ENCODE data around the gene IGFN1. TPM values are rescaled to one million over a fixed set of nuclear protein-coding genes. Genes with fewer than 3 reads are reported as not detected.

The IGFN1 gene
- under 1 TPM; 0.03 to 0.32 (median 0.10) TPM for total RNA-seq
- long read RNA-seq, donor 1: 0 reads
- long read RNA-seq, donor 2: 0 reads

- peak; percentile 51 for ATAC-seq
- no peaks in the 10 kb centered on the region for H3K9me3 ChIP-seq
- intact Hi-C loops (cut with DNase I, micrococcal nuclease): no loop called here
- no peak for DNase-seq
- no peak within 1 kb of the TSS for H3K4me3 ChIP-seq
- TF ChIP-seq CTCF (IDR thresholded peaks at IDR 0.05): no peak
- H3K4me1 ChIP-seq (ENCODE audit: low read depth): no peaks in the 10 kb centered on the region
- H3K36me3 ChIP-seq (ENCODE audit: low read depth): no peaks in the 10 kb centered on the region
Observed at GRCh38 chr1:201190624-201191051, at the start of gene IGFN1. Gene IGFN1 (plus strand): TSS chr1:201190824. CDS start chr1:201193294, 2,470 bp downstream.

DNA sequence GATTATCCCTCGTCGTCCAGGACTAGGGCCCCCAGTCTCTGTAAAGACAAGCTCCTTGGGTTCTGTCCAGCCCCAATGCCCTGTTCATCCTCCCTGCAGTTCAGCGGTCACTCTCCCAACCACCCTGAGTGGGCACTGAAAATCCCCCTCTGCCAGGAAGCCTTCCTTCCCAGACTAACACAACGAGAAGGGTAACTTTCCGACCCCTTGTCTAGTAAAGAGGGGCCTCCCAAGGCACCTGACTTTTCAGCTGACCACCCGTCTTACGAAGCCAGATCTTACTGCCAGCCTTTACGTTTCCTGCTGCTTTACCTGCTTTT, 49.7 kb upstream of the IGFN1 start:
- H3K9me3 ChIP-seq: no peaks in the 10 kb centered on the region
- no peak overlapping the region for H3K4me3 ChIP-seq
- DNase-seq (no peak), ATAC-seq (no peak)
- no peaks in the 10 kb centered on the region for H3K4me1 ChIP-seq (ENCODE audit: low read depth)
- TF ChIP-seq CTCF (IDR thresholded peaks at IDR 0.05): no peak
- H3K36me3 ChIP-seq (ENCODE audit: low read depth): no peaks in the 10 kb centered on the region
- intact Hi-C loops (cut with DNase I, micrococcal nuclease): no loop called here

DNA sequence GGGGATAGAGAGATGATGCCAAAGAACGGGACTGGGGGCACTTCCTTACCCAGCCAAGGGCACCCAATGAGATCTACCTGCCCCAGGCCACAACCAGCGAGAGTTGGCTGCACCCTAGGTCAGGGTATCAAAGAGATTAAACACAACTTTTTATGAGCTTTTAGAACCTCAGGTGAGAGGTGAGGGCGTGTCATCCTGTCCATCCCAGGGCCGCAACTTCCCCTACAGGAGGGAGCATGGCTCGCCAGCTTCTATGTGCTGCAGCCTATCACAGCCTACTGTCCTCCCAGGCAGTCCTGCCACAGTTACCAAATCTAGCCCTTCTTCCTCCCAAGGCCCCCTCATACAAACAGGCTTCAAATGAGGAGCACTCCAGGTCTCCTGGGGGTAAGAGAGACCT, 49.2 kb upstream of the IGFN1 start:
- ATAC-seq: peak; percentile 21
- Histone ChIP-seq H3K9me3 (no peaks in the 10 kb centered on the region), H3K36me3 (ENCODE audit: low read depth) (no peaks in the 10 kb centered on the region), H3K4me3 (no peak overlapping the region), H3K4me1 (ENCODE audit: low read depth) (no peaks in the 10 kb centered on the region)
- no peak for DNase-seq
- intact Hi-C loops (cut with DNase I, micrococcal nuclease): no loop called here
- TF ChIP-seq CTCF (IDR thresholded peaks at IDR 0.05): no peak

DNA sequence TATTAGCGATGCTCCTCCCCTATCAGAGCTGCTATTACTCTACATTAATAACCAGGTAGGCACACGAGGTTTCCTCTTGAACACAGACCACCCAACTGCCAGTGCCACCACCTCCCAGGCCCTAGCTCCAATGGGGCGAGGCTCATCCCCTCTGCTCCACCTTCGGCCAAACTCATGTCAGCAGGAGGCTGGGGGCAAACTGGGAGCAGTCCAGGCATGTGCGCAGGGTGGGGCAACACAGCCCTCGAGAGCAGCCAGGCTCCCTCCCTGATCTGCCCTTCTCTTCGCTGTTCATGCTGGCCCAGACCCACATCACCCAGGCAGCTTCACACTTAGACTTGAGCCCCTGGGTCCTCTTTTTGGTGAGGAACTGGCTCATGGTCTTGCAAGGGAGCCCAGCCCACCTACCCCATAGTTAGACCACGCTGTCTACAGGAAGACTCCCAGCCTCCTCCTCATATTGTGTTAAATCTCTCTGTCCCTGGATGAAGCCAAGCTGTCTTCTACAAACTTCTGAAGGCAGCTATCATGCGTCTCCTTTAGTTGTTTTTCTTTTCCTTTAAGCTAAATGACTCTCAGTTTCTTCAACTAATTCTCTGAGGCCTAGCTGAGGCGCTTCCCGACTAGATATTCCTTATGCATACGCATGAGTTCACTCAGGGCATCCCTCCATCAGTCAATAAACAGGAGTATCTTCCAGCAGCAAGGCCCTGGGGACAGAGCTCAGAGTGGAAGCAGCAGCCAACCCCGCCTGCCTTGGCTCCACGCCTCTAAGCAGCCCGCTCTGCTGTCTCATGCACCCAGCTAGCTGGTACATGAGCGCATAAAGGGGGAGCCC, 48.4 kb upstream of the IGFN1 start:
- intact Hi-C loops (cut with DNase I, micrococcal nuclease): no loop called here
- no peak overlapping the region for H3K4me3 ChIP-seq
- no peaks in the 10 kb centered on the region for H3K4me1 ChIP-seq (ENCODE audit: low read depth)
- no peaks in the 10 kb centered on the region for H3K9me3 ChIP-seq
- no peaks in the 10 kb centered on the region for H3K36me3 ChIP-seq (ENCODE audit: low read depth)
- DNase-seq (peak in 1 of 3 donors; percentile 15), ATAC-seq (peak; percentile 9)
- no peak for TF ChIP-seq CTCF (IDR thresholded peaks at IDR 0.05)

DNA sequence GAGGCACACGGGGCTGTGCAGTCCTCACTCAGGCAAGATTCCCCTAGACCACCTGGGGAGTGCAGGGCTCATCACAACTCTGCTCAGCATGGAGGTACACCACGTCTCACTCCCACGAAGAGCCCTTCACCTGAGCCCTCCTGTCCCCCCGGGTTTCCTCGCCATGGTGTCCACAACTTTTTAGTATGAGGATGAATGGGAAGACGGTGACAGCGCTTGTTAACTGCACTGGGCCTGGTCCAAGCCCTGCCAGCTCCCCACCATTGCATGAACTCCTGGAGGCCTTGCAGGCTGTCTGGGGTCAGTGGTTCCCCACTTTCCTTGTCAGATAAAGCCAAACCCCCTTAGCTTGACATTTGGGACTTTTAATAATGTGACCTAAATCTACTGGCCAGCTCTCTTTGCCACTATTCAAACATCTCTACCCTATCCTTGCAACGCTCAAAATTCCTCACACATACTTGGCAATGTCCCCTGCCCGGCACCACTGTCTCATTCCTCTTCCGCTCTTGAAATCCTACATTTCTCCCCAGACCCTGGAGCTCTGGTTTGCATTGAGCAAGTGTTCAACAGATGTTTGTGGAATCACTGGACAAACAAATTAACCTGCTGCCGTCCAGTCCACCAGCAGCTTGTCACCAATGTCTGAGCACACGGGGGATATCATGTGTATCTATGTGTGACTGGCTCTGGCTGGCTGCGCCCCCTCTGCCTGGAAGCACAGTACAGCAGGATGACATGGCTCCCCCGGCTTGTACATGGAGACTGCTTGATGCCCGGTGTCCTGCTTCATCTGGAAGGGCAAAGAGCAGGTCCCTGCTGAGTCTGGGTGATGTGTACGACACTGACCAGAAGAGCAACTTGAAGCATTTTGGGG, 47.5 kb upstream of the IGFN1 start:
- no peaks in the 10 kb centered on the region for H3K36me3 ChIP-seq (ENCODE audit: low read depth)
- no peak for ATAC-seq

More for the DNA sequence above, 47.5 kb upstream of the IGFN1 start:
- H3K4me3 ChIP-seq: no peak overlapping the region
- DNase-seq: no peak
- no peaks in the 10 kb centered on the region for H3K9me3 ChIP-seq
- no peak for TF ChIP-seq CTCF (IDR thresholded peaks at IDR 0.05)
- intact Hi-C loops (cut with DNase I, micrococcal nuclease): no loop called here
- H3K4me1 ChIP-seq (ENCODE audit: low read depth): no peaks in the 10 kb centered on the region

Data from mucosa of descending colon (tissue), 3 donors.